Measurements from ENCODE around the gene GGTA1.
"Not testable (repeated sequence)": the region's sequence is repeated elsewhere in the genome, so short reads cannot be mapped to it uniquely, and the experiment has no call there.

GGTA1 gene

DNA sequence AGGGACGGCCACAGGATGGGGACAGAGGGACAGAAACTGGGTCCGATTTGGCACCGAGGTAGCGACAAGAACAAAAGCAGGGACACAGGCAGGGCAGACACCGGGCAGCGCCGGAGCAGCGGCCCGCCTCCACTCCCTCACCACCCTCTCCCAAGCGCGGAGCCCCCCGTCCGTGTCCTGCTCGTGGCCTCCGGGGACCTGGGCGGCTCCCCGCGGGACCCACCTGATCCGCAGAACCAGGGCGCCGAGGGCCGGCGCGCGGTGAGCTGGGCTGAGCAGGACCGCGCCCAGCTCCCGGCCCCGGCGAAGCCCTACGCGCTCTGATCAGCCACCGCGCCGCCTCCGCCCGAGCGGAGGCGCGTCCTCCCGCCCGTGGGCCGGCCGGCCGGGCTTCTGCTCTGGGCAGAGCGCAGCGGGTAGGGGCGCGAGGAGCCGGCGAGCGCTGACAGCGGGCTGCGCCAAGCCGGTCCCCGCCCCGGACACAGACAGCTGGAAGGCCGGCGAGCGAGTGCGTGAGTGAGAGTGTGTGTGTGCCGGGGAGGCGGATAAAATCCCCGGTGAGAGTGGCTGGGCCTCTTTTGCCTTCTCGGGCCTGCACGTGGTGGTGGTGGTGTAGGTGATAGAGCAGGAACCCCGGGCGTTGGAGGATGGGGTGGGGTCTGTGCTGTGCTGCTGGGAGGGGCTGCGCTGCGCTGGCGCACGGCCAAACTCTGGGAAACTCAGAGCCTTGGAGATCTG, at the start of gene GGTA1:
TSS of gene GGTA1 (minus strand) at position 418 of the 738 bp plus-strand sequence. CDS start 31,922 bp downstream, outside the sequence.
- DNase-seq: peak in 1 of 2 donors; percentile 25

DNA sequence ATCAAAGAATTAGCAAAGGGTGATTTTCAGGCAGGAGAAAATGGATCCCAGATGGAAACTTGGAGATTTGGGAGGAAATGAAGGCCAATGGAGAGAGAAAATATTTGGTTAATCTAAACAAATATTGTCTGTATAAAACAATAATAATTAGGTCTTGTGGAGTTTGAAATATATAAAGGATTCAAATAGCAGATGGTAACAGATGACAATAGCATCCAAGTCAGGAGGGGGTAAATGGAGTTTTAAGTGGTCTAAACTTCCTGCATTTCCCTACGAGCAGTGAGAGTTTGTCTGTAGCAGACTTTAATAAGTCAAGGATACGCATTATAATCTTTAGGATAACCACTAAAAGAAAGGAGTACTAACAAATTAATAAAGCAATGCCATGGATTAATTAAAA, 49.0 kb upstream of the GGTA1 start:
- no peak for DNase-seq

- DNase-seq: peak; percentile 47 to 74
Measured at GRCh38 chr9:121545875-121546423, 46.3 kb upstream of the GGTA1 start.

DNA sequence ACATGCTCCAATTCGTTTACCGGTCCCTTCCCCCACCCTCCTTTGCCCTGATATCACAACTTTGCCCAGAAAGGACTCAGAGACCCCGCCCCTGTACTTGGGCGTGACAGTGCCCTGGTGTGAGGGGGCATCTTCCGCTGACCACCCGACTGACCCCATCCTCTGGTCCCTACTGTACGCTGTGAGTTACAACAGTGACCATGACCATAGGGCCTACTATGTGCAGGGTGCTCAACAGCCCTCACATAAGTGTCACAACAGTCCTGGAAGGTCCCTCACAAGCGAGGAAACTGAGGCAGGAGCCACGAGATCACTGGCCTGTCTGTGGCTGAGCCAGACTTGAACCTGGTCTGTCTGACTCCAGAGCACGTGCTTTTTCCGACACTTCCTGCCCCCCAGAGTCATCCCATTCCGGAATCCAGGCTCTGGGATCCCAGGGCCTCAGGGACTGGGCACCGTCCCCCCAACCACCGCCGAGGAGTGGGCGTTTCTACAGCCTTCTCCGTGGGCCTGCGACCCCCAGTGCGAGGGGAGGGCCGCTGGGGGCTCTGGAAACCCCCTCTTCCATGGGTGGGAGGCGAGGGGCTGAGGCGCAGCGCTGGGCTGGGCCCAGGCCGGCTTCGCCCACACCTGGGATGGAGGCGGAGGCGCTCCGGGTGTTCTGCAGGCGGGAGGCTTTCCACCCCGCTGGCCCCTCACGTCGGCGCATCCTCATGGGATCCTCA, 45.7 kb upstream of the GGTA1 start:
- DNase-seq: no peak

GRCh38 chr9:121542025-121542424, 42.4 kb upstream of the GGTA1 start:
- DNase-seq: no peak

DNA sequence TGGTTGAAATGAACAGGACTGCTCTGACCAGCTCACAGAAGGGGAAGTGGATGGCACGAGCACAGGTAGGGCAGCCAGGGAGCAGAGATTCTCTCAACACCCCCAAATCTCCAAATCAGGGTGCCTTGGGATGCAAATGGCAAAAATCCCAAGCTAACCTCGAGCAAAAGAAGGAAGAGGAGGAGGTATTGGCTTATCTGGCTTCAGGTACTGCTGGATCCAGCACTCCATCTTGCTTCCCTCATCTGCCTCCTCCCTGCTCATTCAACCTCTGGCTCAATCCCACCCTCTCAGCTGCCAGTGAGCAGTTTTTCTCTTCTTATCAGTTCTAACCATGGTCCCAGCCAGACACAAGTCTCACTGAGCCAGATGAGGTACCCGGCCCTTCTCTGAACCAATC, 41.6 kb upstream of the GGTA1 start:
- DNase-seq: no peak

DNA sequence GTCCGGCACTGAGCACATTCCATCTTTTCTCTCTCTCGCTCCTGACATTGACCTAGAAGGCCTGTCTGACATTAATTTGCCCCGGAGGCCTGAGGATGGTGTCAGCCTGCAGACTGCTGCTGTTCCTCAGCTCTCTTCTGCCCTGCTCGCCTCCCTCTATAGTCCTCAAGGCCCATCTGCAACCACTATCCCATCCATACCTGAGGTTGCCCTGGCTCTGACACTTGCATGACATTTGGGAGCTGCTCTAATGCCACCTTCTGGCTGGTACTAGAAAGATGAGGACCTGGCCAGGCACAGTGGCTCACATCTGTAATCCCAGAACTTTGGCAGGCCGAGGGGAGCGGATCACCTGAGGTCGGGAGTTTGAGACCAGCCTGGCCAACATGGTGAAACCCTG, 38.6 kb upstream of the GGTA1 start:
- no peak for DNase-seq

GRCh38 chr9:121537283-121537682, 37.6 kb upstream of the GGTA1 start:
- DNase-seq: no peak

DNA sequence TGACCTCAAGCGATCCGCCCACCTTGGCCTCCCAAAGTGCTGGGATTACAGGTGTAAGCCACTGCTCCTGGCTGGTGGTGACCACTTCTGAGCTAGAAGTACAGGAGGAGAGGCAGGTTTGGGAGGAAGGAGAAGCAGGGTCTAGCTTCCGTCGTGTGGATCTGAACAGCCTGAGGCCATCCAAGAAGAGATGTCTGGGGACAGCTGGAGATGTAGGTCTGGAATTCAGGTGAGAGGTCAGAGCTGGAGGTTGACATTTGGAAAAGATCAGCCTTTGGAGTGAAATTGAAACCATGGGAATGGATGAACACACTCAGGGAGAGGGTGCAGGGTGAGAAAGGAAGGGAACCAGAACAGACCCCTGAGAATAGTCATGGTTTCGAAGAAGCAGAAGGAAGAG, 33.2 kb upstream of the GGTA1 start:
- DNase-seq: no peak

DNA sequence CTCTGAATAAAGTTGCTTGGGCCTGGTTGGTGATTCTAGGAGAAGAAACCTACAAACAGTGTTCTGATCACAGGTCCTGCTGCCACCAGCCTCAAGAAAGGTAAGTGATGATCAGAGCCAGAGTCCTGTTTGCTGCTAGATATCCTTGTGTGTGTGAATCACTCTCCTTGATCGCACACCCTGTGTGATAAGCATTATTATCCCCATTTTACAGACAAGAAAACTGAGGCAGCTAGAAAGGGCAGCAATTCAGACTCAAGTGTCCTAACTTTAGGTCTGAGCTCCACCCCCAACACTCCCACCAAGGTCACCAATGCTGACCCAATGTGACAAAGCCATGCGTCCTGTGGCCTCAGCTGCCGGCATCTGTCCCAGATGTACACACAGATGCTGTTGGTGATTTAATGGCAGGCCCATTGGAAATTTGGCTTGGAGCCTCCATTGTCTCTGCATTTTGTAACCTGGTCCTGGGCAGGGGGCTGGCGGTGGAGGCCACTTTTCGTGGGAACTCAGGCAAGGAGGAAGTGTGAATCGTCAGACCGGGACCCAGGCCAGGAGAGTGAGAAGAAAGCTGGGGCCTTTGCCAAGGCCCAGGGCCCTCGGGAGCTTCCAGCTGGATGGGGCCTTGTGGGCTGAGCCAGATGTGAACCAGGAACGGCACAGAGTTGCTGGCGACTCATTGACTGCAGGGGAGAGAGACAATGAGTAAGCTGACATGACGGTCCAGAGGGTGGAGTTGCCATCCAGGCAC, 29.8 kb upstream of the GGTA1 start:
- no peak for DNase-seq

DNA sequence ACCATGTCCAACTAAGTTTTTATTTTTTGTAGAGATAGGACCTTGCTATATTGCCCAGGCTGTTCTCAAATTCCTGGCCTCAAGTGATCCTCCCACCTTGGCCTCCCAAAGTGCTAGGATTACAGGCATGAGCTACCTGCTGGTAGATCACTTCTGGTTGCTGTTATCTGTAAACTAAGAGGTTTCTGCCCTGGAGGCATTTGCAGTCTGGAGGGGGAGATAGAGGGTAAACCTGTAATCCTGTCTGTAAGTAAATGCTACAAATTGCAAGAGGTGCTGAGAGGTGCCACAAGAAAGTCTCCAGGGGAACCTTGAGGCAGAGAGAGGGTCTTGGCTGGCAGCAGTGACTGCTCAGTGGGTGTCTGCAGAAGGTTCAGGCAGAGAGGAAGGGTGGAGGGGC, 29.0 kb upstream of the GGTA1 start:
- no peak for DNase-seq

- no peak for DNase-seq
Measured at GRCh38 chr9:121527371-121527770, 27.7 kb upstream of the GGTA1 start.

- not testable (repeated sequence) for DNase-seq
Measured at GRCh38 chr9:121519688-121520087, 20.0 kb upstream of the GGTA1 start.

- no peak for DNase-seq
Measured at GRCh38 chr9:121518634-121519033, 19.0 kb upstream of the GGTA1 start.

DNA sequence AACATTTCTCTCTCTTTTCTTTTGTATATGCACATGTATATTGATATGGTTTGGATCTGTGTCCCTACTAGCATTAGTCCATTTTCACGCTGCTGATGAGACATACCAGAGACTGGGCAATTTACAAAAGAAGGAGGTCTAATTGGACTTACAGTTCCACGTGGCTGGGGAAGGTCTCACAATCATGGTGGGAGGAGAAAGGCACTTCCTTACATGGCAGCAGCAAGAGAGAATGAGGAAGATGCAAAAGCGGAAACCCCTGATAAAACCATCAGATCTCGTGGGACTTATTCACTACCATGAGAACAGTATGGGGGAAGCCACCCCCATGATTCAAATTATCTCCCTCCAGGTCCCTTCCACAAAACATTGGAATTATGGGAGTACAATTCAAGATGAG, 13.5 kb upstream of the GGTA1 start:
- not testable (repeated sequence) for DNase-seq

GRCh38 chr9:121510766-121511550, 11.3 kb upstream of the GGTA1 start:
- no peak for DNase-seq

GRCh38 chr9:121509180-121509579, 9.5 kb upstream of the GGTA1 start:
- DNase-seq: no peak

DNA sequence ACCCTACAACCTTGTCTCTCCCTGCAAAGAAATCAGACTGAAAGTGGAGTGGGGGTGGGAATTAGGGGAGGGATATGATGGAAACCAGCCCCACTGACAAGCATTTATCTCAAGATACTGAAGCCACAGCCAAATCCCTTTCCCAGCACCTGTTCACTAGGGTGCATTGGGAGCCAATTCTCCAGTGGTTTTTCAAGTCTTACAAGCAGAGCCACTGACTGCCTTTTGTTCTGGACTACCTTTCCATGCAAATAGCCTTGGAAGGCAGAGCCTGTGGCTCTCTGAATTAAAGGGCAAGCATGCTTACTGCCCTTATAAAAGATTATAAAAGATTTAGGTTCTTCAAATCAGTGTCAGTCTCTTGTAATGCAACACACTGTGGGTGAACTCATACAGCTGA, 8.8 kb upstream of the GGTA1 start:
- no peak for DNase-seq

GRCh38 chr9:121505903-121506735, 6.5 kb upstream of the GGTA1 start:
- DNase-seq: no peak

- DNase-seq: no peak
Measured at GRCh38 chr9:121503444-121503843, 3.8 kb upstream of the GGTA1 start.

DNA sequence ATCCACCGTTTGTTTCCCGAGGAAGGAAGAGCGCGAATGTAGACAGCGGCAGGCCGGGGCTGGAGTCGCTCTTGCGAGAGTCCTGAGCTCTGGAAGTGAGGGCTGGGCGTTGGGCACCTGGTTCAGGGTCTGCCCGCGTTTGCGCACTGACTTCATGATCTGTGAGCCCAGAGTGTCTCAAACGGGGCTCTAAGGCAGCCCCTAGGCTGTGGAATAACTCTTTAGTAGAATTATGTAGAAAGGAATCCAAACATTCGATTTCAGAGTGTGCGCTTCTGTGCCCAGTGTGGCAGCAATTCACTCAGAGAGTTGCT, 478 bp upstream of the GGTA1 start:
- no peak for DNase-seq

DNA sequence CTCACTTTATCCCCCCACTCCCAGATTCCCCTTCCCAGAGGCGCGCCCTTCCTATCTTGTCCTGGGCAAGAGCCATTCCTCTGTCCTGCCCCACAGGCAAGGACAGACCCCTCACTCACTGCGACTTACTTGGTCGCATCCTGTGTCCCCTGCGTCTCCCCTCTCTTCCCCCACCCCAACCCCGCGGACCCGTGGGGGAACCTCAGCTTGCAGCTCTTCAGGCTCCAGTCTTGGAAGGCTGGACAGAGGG, 542 bp downstream of the GGTA1 start:
- no peak for DNase-seq
